NOMO-1 treated with dmso at 0.1 percent for 144 hours (cell line): ENCODE measurements around the gene FRMD5.
"Not testable (repeated sequence)": the region's sequence is repeated elsewhere in the genome, so short reads cannot be mapped to it uniquely, and the experiment has no call there.

Experiments
- DNase-seq: peaks from one replicate; lab custom pipeline; 2025; ENCODE audit not compliant: unreplicated experiment; lab: John Stamatoyannopoulos, UW

Gene FRMD5

GRCh38 chr15:44195151-44195740 is at the start of gene FRMD5:
Gene FRMD5 (minus strand): TSS chr15:44195271.
- peak; percentile 40 for DNase-seq

GRCh38 chr15:44243829-44244228 is 48.8 kb upstream of the FRMD5 start:
- no peak for DNase-seq

GRCh38 chr15:44243141-44243540 is 48.1 kb upstream of the FRMD5 start:
- no peak for DNase-seq

- DNase-seq, result no peak
These were observed 36.8 kb upstream of the FRMD5 start for GRCh38 chr15:44231842-44232241.

GRCh38 chr15:44229301-44229700 is 34.2 kb upstream of the FRMD5 start:
- DNase-seq, result not testable (repeated sequence)

- no peak for DNase-seq
These were observed 32.5 kb upstream of the FRMD5 start for GRCh38 chr15:44227584-44227983.

- DNase-seq, result not testable (repeated sequence)
These were observed 31.9 kb upstream of the FRMD5 start for GRCh38 chr15:44227001-44227400.

- DNase-seq, result no peak
These were observed 27.4 kb upstream of the FRMD5 start for GRCh38 chr15:44222478-44222877.

GRCh38 chr15:44219073-44219472 is 24.0 kb upstream of the FRMD5 start:
- no peak for DNase-seq

- DNase-seq, result no peak
These were observed 21.9 kb upstream of the FRMD5 start for GRCh38 chr15:44216958-44217357.

GRCh38 chr15:44215594-44215993 is 20.5 kb upstream of the FRMD5 start:
- no peak for DNase-seq

GRCh38 chr15:44208956-44209355 is 13.9 kb upstream of the FRMD5 start:
- no peak for DNase-seq

- DNase-seq, result no peak
These were observed 12.6 kb upstream of the FRMD5 start for GRCh38 chr15:44207643-44208042.

- no peak for DNase-seq
These were observed 4.3 kb upstream of the FRMD5 start for GRCh38 chr15:44199393-44199792.

GRCh38 chr15:44194323-44195150 is 534 bp downstream of the FRMD5 start:
- no peak for DNase-seq

GRCh38 chr15:44193651-44194322 is 1.3 kb downstream of the FRMD5 start:
- no peak for DNase-seq

- DNase-seq, result no peak
These were observed 6.3 kb downstream of the FRMD5 start for GRCh38 chr15:44188795-44189194.

GRCh38 chr15:44186705-44187104 is 8.4 kb downstream of the FRMD5 start:
- no peak for DNase-seq

- DNase-seq, result no peak
These were observed 11.7 kb downstream of the FRMD5 start for GRCh38 chr15:44183363-44183762.

- DNase-seq, result no peak
These were observed 13.7 kb downstream of the FRMD5 start for GRCh38 chr15:44181410-44181809.

GRCh38 chr15:44177139-44177538 is 17.9 kb downstream of the FRMD5 start:
- DNase-seq, result no peak

- DNase-seq, result no peak
These were observed 21.3 kb downstream of the FRMD5 start for GRCh38 chr15:44173813-44174212.
